ENCODE results near the gene UXT.

GRCh38 chrX:47605024-47605423 is 54.0 kb downstream of the UXT start:
- TF ChIP-seq CTCF (IDR thresholded peaks at IDR 0.05) = no peak
- TF ChIP-seq POLR2A (IDR thresholded peaks at IDR 0.05) = no peak

Data from right lobe of liver (tissue), 4 donors.